A549 (cell line): ENCODE results near the gene TCFL5.

Source experiments
- CBX8 ChIP-seq: fragments of 200-600 bp; sonication (generic); IDR thresholded peaks from 2 replicates; pipeline ENCODE4 v1.6.1; 2016
- HOXA7 ChIP-seq: fragments of 250-450 bp; sonication (Bioruptor Pico); IDR thresholded peaks from 2 replicates; pipeline ENCODE4 v1.5.0; 2020; ENCODE audit warnings: mild to moderate bottlenecking, moderate library complexity
- JUN ChIP-seq, 2 experiments: fragments of >200 bp; sonication (Bioruptor Twin); formaldehyde crosslinking; IDR thresholded peaks; 2 replicates in 1 of 2; 3 replicates in 1 of 2; pipeline ENCODE4 v1.6.1; 2016 to 2017
- POLR2AphosphoS2 ChIP-seq: conservative IDR thresholded peaks from 2 replicates; pipeline ENCODE4 v1.6.1; 2012; ENCODE audit warnings: low read length, improper control_type of control experiment, inconsistent platforms
- SMC3 ChIP-seq: fragments of >200 bp; sonication (Bioruptor Twin); formaldehyde crosslinking; IDR thresholded peaks from 3 replicates; pipeline ENCODE4 v1.6.1; 2018; ENCODE audit warnings: inconsistent platforms
- USF2 ChIP-seq: fragments of 450-650 bp; IDR thresholded peaks from 2 replicates; pipeline ENCODE4 v1.6.1; 2014; ENCODE audit warnings: antibody characterized with exemption
- TF ChIP-seq, protein P1 (sequence below): fragments of >200 bp; sonication (Bioruptor Twin); formaldehyde crosslinking; IDR thresholded peaks from 3 replicates; pipeline ENCODE4 v1.5.1; 2016

GRCh38 chr20:62884556-62884955, 22.9 kb upstream of the TCFL5 start:
- TF ChIP-seq, protein P1, sequence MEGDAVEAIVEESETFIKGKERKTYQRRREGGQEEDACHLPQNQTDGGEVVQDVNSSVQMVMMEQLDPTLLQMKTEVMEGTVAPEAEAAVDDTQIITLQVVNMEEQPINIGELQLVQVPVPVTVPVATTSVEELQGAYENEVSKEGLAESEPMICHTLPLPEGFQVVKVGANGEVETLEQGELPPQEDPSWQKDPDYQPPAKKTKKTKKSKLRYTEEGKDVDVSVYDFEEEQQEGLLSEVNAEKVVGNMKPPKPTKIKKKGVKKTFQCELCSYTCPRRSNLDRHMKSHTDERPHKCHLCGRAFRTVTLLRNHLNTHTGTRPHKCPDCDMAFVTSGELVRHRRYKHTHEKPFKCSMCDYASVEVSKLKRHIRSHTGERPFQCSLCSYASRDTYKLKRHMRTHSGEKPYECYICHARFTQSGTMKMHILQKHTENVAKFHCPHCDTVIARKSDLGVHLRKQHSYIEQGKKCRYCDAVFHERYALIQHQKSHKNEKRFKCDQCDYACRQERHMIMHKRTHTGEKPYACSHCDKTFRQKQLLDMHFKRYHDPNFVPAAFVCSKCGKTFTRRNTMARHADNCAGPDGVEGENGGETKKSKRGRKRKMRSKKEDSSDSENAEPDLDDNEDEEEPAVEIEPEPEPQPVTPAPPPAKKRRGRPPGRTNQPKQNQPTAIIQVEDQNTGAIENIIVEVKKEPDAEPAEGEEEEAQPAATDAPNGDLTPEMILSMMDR, result no peak
- TF ChIP-seq POLR2AphosphoS2 (no peak), CBX8 (no peak), SMC3 (no peak), JUN (IDR thresholded peaks at IDR 0.05) (no peak), USF2 (no peak), HOXA7 (CRISPR knock-in tag) (no peak)
